Activated T-helper 1 cell treated with anti-CD3 and anti-CD28 coated beads, Interleukin-2, amount 50 U/mL, for 16 hours (primary cell): Measurements from ENCODE around the gene GNB1.

ENCODE experiments used
- DNase-seq, 2 donors: peaks; one replicate each; pipeline ENCODE4 v3.0.0-alpha.2; 2020; ENCODE audit warnings: low read depth in 1 of 2, low spot score in 1 of 2

GNB1 gene

DNA sequence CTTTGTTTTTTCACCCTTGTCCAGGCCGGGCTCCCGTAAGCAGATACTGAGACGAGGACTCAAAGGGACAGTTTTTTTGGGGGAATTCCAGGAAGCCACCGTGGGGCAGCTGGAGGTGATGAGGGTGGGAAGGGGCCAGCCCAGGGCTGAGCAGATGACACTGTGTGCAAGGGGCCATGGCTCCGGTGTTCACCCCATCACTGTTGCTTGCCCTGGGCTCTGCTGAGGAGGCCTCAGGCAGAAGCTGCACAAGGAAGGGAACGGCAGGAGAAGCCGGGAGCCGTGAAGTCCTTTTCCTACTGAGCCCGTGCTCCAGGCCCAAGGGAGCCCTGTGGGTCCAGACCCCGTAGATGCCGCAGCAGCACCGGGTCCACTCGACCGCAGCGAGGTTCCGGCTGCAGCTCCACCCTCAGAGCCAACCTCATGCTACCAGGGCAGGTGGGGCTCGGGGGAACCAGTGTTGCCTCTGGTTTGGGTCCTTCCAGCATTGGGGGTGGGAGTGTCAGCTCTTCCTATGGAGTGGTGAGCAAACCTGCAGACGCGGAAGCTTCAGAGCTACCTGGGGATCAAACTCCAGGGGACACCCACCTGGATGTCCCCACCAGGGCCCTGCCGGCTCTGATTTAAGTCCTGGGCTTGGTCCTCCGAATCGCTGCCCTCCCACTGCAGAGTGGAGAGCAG is 19.9 kb upstream of the GNB1 start:
- DNase-seq = no peak

DNA sequence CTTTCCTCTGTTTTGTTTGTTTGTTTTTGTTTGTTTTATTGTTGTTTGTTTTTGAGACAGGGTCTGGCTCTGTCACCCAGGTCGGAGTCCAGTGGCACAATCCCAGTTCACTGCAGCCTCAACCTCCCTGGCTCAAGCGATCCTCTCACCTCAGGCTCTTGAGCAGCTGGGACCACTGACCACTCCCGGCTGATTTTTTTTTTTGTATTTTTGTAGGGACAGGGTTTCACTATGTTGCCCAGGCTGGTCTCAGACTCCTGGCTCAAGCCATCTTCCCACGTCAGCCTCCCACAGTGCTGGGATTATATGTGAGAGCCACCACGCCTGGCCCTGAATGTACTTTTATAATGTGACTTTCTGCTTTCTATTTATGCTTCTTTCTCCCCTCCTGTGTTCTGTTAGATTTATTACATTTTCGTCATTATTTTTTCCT is 19.2 kb upstream of the GNB1 start:
- DNase-seq = no peak

DNA sequence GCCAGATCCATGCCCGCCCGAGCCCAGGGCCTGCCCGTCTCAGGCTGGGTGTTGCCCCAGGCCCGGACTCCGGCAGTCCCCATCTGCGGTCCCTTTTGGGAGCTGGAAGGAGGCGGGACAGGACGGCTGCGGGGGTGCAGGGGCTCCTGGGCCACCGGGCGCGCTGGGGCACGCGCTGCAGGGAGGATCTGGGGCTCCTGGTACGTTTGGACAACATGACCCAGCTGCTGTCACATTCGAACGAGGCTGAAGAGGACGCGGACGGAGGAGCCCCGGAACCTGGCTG is 17.6 kb upstream of the GNB1 start:
- no peak for DNase-seq

DNA sequence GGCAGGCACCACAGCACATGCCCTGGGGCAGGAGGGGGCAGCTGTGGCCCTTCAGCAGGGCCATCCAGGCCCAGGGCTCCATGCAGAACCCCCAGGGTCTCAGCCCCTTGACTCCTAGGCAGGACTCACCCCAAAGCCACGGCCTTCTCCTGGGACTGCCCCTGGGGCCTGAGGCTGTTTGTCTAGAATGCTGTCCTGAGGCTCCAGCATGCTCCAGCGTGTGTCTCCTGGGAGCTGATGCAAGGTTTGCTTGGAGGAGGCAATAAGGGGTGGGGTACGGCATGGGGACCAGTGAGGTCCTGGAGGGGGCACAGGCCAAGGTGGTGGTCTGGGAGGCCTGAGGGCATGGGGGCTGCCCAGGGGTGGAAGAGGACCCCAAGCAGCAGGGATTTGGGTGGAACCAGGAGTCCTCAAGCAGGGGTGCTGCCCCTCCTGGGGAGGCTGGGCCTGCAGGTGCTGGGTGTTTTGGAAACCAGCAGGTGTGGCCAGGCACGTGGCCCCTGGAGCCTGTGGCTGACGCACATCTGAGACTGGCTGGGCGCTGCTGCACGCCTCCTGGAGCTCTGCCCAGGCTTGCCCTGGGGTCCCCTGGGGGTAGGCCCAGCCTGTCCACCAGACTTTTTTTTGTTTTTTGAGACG is 16.3 kb upstream of the GNB1 start:
- no peak for DNase-seq

DNA sequence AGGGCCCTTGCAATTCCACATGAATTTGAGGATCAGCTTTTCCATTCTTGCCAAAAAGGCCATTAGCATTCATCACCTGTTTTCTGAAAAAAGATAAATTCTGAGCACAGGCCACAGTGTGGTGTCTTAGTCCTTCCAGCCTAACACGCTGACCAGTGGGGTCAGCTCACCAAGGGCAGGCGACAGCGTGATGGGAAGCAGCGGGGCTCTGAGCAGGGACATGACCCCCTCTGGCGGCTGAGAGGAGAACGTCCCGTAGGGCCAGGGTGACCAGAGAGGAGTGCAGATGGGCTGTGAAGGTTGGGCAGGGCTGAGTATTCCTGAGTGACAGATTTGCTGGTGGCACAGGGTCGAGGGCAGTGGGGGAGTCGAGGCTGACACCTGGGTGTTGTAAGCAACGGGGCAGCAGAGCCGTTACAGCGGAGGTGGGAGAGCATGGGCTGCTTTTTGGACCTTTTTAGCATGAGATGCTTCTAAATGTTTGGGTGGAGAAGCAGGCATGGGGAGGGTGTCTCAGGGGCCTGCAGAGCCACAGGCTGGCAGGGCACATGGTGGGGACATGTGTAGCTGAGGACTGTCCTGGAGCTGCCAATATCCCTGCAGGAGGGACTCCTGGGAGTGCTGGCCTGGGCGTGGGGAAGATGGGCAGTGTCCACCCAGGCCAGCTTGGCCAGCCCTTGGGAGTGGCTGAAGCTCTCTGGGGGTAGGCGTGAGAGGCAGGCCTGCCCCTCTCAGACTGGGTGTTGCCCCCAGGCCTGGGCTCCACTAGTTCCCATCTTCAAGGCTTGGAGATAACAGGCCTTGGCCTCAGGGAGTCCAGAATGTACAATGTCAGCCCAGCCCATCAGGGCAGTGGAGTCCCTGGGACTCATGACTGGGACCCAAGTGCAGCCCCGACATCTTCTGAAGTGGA is 15.6 kb upstream of the GNB1 start:
- DNase-seq = peak; percentile 39 to 50

DNA sequence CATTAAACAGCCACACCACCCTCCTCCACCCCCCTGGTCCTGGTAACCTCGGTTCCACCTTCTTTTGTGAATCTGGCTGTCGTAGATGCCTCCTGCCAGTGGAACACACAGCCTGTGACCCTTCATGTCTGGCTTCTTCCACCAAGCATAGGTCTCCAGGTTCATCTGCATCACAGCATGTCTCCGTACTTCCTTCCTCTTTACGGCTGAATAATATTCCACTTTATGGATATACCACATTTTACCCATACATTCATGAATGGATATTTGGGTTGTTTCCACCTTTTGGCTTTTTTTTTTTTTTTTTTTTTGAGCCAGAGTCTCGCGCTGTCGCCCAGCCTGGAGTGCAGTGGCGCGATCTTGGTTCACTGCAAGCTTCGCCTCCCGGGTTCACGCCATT is 12.3 kb upstream of the GNB1 start:
- DNase-seq = no peak

DNA sequence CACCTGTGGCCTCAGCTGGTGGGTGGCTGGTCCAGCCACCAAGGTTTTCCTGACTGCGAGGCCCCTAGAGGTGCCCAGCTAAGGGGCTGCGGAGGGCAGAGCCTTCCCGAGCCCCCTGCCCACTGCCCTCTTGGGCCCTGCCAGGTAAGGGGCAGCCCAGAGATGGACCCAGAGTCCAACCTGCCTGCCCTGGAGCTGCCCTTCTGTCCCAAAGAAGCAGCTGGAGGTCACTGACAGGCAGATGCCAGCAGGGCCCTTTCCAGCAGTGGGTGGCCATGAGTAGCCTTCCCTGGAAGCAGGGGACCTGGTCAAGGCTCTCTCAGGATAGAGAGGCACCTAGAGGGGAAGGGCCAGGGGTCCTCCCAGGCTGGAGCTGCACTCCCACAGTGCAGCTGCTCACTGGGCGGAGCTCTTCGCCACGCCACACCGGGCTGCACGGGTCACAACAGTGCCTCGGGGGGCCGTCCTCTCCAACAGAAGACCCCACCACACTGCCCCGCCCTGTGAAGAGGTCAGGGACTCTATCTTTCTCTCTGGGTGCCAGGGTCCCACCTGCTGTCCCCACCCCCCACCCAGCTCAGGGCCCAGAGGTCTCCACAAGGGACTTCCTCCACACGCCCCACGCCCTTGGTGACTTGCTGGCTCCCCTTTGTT is 10.9 kb upstream of the GNB1 start:
- DNase-seq = no peak

DNA sequence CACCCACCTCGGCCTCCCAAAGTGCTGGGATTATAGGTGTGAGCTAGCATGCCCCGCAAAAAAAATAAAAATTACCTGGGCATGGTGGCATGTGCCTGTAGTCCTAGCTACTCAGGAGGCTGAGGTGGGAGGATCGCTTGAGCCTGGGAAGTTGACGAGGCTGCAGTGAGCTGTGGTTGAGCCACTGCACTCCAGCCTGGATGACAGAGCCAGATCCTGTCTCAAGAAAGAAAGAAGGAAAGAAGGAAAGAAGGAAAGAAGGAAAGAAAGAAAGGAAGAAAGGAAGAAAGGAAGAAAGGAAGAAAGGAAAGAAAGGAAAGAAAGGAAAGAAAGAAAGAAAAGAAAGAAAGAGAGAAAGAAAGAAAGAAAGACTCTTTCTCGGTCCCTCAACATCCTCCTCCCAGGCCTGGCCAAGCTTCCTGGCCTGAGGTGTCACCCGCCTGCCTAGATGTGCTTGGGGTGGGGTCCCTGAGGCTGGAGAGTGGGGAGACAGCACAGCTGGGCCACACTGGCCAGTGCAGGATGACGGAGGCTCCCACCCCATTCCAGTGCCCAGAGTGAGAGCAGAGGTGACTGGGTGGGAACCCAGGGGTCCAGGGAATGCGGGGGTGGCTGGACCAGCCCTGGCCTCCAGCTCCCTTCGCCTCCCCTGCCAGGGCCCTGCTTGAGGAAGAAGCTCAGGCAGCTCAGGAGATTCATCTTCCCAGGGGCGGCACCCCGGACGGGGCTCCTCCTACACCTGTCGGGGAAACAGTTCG is 10.2 kb upstream of the GNB1 start:
- DNase-seq = no peak

DNA sequence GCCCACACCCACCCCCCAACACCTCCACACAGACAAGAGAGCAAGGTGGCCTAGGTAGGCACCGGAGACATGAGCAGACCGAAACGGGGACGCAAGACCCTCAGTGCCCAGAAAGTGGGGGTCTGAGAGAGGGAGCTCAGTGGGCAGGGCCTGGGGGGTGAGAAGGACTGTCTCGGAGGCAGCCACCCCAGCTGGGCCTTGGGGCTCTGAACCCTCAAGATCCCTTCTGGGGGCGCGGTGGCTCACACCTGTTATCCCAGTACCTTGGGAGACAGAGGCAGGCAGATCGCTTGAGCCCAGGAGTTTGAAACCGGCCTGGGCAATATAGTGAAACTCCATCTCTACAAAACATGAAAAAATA is 9.1 kb upstream of the GNB1 start:
- no peak for DNase-seq

DNA sequence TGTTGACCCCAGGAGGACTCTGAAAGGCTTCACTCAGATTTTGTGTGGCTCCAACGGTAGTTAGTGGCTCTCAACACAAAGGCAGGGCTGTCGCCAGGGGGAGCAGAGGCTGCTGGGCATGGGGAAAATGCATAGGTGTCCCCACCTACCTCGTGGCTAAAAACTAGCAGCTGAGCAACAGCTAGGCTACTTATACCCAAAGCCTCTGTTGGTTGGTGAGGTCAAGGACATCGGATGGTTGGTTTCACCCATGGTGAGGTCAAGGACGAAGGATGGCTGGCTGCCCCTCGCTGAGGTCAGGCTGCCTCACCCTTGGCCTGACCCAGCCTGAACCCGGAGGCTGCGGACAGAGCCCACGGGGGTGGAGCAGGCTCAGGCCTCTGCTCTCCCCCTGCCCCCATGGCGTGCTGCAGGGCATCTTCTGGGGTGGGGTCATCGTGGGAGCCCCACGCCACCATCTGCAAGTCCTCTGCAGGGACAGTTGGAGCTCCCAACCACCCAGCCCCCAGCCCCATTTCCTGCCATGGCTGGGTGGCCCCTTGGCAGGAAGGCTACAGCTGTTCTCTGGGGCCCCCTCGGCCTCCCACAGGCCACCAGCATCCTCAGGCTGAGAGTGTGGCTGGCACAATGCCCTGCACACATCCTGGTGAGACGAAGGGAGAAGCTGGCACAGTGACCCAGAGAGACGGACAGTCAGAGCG is 8.5 kb upstream of the GNB1 start:
- no peak for DNase-seq

DNA sequence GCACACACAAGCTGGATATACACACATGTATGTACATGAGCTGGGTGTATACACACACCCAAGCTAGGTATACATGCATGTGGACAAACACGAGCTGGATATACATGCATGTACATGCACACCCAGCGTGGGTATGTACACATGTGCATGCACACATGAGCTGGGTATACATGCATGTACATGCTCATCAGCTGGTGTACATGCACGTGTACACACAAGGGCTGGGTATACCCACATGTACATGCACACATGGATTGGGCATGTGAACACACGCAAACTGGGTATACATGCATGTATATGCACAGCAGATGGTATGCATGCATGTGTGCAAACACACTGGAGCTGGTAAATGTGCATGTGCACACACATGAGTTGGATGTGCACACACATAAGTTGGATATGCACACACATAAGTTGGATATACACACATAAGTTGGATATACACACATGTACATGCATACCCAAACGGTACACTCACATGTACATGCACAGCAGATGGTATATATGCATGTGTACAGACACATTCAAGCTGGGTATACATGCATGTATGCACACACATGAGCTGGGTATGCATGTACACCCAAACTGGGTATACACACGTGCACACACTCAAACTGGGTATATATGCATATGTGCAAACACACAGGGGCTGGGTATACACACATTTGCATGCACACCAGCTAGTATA is 7.5 kb upstream of the GNB1 start:
- DNase-seq = no peak

DNA sequence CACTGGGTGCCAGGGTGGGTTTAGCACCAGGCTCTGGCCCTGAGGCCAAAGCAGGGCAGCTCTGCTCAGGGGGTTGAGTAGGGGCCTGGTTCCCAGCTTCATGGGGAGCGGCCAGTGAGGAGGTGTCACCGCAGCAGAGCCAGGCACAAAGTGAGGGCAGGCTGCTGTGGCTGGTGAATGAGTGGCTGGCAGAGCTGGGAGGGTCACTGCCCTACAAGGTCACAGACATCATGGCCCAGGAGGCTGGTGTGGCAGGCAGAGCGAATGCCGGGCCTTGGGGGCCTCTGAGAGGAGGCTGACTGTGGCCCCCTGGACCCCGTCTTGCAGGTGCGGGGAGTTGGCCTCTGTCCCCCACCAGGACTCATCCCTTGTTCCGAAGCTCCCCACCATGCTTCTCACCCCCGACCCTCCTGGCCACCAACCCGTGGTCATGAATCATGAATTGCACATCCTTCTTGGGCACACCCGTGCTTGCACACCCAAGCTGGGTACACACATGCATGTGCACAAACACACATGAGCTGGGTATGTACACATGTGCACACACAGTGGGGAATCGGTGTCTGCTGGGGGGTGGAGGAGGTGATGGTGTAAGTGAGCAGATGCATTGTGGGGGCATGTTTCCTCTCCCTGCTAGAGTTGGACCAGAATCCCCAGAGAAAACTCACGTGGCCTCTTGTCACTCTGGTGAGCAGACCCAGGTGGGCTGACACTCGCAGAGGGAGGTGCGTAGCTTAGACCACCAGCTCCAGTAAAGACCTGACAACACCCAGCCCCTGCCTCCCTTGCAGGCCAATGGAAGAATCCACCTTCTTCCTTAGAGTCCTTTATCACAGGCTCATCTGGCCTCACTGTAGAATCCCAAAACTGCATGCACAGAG is 4.8 kb upstream of the GNB1 start:
- no peak for DNase-seq

DNA sequence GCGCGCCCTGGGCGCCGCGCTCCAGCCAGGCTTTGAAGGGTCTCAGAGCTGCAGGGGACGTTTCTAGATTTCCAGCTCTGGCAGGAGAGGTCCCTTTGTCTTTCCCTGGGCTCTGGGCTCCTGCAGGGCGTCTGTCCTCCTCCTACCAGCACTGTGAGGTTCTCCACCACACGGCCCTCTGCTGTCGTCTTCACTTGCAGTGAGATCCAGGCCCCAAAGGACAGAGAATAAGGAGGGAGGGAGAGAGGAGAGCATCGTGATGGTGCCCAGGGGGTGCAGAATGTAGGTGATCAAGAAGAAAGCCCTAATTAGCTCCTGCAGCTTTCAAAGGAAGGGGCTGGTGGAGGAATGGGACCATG is 4.2 kb upstream of the GNB1 start:
- no peak for DNase-seq

DNA sequence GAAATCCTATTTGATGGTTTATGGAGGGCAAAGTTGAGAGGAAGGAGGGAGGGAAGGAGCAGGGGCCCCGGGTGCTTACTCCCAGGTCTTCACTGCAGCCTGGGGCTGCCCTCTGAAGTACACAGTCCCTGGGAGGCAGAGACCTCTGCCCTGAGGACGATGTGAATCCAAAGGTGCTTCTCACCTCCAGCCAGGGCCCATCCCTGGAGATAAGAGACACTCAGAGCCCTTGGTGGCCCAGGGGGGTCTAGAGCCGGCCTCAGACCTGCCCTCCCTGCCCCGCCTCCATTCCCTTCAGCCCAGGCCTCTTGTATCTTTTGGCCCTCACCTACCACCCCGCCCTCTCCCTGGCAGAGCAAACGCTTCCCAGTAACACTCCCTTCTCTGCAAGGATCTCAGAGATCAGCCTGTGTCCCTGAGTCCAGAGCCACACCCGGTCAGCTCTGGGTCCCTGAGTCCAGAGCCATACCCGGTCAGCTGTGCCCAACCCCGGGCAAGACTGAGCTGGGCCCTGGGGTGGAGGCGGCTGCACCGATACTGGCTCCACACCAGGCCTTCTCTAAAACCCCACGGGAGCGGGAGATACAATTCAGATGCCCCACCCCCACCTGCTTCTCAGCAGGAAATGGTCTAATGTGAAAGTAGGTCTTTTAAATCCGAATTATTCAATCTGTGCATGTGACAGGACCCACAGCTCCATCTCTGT is 3.6 kb upstream of the GNB1 start:
- no peak for DNase-seq

DNA sequence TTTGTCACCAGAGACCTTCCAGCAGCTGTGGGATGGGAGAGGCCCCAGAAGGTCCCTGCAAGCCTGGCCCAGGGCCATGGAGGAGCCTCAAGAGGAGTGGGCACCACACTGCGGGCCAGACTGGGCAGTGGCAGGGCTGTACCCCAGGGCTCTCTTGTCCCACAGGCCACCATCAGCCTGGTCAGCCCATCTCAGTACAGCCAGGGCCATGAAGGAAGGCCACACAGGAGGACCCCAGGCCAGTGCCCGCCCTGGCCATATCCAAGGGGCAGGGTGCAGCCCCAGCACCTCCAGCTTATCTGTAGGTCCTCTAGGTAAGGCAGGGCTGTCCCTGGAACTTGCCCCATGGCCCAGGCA is 3.1 kb upstream of the GNB1 start:
- DNase-seq = no peak

DNA sequence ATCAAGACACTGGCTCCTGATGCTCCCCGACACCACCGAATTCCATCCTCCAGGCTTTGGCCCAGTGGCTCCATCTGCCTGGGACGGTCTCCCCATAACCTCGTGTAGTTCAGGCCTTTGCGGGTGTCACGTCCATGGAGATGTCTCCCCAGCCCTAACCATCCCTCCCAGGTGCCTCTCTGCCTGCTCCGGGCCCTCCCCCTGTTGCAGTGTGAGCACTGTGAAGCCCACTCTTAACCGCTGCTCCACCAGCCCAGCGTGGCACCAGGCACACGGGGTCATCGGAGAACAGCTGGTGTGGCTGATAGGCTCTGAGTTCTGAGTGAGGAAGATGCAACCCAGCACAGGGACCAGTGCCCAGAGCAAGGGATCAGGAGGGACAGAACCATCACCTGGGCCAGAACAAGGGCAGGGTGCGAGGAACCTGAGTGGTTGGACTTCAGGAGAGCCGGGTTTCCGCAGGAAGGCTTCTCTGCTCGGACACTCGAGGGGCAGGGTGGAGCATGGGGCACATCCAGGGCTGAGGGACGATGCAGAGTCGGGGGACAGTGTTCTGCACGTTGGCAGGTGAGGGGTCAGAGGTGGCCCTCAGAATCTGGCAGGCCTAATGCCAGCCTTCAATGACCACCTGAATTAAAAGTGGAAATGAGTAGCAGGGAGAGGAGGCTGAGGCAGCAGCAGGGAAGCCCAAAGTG is 2.6 kb upstream of the GNB1 start:
- DNase-seq = no peak

DNA sequence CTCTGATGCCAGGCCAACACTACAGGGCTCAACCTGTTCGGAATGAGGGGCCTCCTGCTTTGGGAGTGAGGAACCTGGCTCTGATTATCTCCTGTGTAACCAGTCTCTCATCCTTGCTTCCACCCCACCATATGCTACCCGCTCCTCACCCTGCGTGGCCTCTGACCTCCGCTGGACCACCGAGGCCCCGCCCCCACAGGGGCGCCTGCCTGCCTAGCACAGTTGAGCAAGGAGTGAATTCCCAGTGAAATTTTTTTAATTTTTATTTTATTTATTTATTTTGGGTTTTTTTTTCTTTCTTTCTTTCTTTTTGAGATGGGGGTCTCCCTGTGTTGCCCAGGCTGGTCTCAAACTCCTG is 1.9 kb upstream of the GNB1 start:
- no peak for DNase-seq
